CD4-positive, alpha-beta T cell treated with Interferon alpha-2 for 1 hour (primary cell): ENCODE data around the gene ACOXL.
"Not testable (repeated sequence)": the region's sequence is repeated elsewhere in the genome, so short reads cannot be mapped to it uniquely, and the experiment has no call there.

Source experiments
- DNase-seq, 2 donors: peaks; one replicate each; pipeline ENCODE4 v3.0.0-alpha.2; 2020 to 2022

ACOXL gene

GRCh38 chr2:110732422-110733413 lies at the start of gene ACOXL:
Gene ACOXL (plus strand): TSS chr2:110732573. CDS start chr2:110768390, 35,817 bp downstream.
- no peak for DNase-seq

GRCh38 chr2:110682872-110683271 lies 49.5 kb upstream of the ACOXL start:
- no peak for DNase-seq

GRCh38 chr2:110687775-110688484 lies 44.4 kb upstream of the ACOXL start:
- DNase-seq = not testable (repeated sequence)

GRCh38 chr2:110688594-110689091 lies 43.7 kb upstream of the ACOXL start:
- DNase-seq = no peak

GRCh38 chr2:110690083-110690965 lies 42.0 kb upstream of the ACOXL start:
- no peak for DNase-seq

- DNase-seq = no peak
Measured at GRCh38 chr2:110691612-110692258, 40.6 kb upstream of the ACOXL start.

- DNase-seq = not testable (repeated sequence)
Measured at GRCh38 chr2:110695146-110695898, 37.1 kb upstream of the ACOXL start.

- not testable (repeated sequence) for DNase-seq
Measured at GRCh38 chr2:110698253-110698652, 34.1 kb upstream of the ACOXL start.

- no peak for DNase-seq
Measured at GRCh38 chr2:110702514-110703380, 29.6 kb upstream of the ACOXL start.

- no peak for DNase-seq
Measured at GRCh38 chr2:110707386-110707965, 24.9 kb upstream of the ACOXL start.

- DNase-seq = no peak
Measured at GRCh38 chr2:110708455-110708854, 23.9 kb upstream of the ACOXL start.

- DNase-seq = no peak
Measured at GRCh38 chr2:110712737-110713136, 19.6 kb upstream of the ACOXL start.

- no peak for DNase-seq
Measured at GRCh38 chr2:110713513-110714362, 18.6 kb upstream of the ACOXL start.

- no peak for DNase-seq
Measured at GRCh38 chr2:110714452-110715224, 17.7 kb upstream of the ACOXL start.

GRCh38 chr2:110716959-110717645 lies 15.3 kb upstream of the ACOXL start:
- no peak for DNase-seq

GRCh38 chr2:110717734-110718133 lies 14.6 kb upstream of the ACOXL start:
- DNase-seq = no peak

GRCh38 chr2:110718382-110718781 lies 14.0 kb upstream of the ACOXL start:
- DNase-seq = no peak
